ENCODE data around the gene PSORS1C1. TPM values are rescaled to one million over a fixed set of nuclear protein-coding genes. Genes with fewer than 3 reads are reported as not detected.

The PSORS1C1 gene
- total and polyA plus RNA-seq, 3 experiments from 2014 or later: not detected

DNA sequence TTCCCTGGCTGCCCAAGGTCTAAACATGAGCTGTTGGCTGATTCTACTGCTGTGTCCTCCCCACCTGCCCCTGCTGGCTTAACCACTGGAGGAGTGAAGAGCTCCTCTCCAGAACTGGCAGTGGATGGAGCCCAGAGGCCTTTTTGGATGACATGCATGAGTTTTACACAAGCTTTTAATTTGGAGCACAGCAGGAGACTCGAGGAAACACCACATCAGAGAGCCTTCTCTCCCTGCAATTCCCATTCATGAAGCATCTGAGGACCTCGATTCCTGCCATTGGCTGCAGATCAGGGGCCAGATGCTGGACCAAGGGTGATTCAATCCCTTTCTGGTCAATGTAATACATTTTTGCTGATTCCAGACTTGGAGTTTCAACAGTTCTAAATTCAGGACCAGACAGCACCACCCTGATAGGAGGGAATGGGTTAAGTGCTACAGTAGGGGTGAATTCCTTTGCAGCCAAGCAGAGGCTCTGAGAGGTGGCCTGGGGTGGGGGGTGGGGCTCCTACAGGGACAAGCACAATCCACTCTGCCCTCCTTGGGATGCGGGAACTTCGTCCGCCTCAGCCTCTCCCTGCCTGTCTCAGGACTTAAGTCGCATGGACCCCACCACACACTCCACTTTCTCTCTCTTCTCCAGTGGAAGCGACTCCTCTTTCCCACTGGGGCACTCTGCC, 599 bp upstream of the PSORS1C1 start:
- Mint-ChIP-seq H3K27me3 (peaks cover 30 to 49% of the 10 kb centered on the region in 2 donors), H3K36me3 (no peaks in the 10 kb centered on the region), H3K9me3 (no peaks in the 10 kb centered on the region), H3K27ac (peak overlapping the region in 1 of 8 donors; percentile 66), H3K4me1 (peaks cover 0 to 5% (median 3%) of the 10 kb centered on the region in 3 donors), H3K4me3 (no peak overlapping the region)
- Histone ChIP-seq H3K36me3 (ENCODE audit: insufficient read depth, low read length) (no peaks in the 10 kb centered on the region), H3K27ac (ENCODE audit: low read depth, low read length) (no peak overlapping the region), H3K27me3 (ENCODE audit: insufficient read depth, low read length, poor library complexity, severe bottlenecking) (no peaks in the 10 kb centered on the region), H3K4me3 (ENCODE audit: low read length) (no peak overlapping the region), H3K9me3 (ENCODE audit: low read length) (no peaks in the 10 kb centered on the region), H3K4me1 (ENCODE audit: insufficient read depth, low read length) (no peaks in the 10 kb centered on the region)
- ChIA-PET POLR2A (interaction anchor here (0.6 kb wide), 1 partner anchor 20 kb away, joined by 4 read pairs; no protein-coding TSS in a partner anchor), CTCF (interaction anchor here (1.3 to 2.0 kb wide), 2 partner anchors 15 to 27 kb away, joined by 3 to 6 read pairs; no protein-coding TSS in a partner anchor)
- DNase-seq: no peak

DNA sequence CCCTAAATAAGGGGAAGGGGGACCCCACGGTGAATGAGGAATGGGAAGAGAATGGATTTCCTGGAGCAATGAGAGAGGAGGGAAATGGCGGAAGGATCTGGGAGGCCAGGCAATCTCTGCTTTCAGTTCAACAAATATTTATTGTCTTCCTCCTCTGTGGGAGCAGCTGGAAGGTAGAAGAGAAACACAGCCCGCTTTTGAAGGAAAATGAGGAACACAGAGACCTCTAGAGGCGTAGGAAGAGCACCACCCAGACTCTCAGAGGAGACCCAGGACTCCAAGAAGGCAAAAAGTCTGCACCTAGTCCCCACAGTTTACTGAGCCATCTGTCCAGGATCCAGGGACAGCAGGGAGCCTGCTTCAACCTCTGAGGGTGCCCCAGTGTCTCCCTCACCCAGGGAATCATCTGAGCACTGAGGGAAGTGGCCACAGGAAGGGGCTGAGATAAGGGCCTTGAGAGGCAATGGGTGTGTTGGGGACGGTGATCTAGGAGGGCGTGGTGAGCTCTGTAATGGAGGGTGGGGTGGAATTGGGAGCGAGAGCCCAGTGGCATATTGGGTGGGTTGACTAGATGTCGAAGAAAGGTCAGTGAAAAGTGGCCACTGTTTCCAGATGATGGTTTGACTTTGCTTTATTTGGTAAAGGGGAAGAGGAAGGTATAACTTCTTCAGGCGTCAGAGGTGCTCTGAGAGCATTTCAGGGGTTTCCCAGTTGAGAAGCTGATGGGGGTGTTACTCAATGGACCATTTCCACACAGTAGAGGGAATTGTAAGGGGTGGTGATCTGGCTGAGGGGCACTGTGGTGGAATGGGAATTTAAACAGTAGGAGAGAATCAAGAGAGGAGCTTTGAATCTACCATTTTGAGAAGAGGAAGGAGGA, 610 bp downstream of the PSORS1C1 start:
- POLR2A ChIA-PET: interaction anchor here (0.6 kb wide), 2 partner anchors 21 to 23 kb away, joined by 3 to 4 read pairs; no protein-coding TSS in a partner anchor
- peaks cover 24 to 42% of the 10 kb centered on the region in 2 donors for H3K27me3 Mint-ChIP-seq
- H3K27ac Mint-ChIP-seq: peak overlapping the region in 4 of 8 donors; percentile 22 to 74 (median 50)
- Histone ChIP-seq H3K9me3 (ENCODE audit: low read length) (no peaks in the 10 kb centered on the region), H3K4me1 (ENCODE audit: insufficient read depth, low read length) (no peaks in the 10 kb centered on the region), H3K4me3 (ENCODE audit: low read length) (no peak overlapping the region), H3K27ac (ENCODE audit: low read depth, low read length) (no peak overlapping the region), H3K36me3 (ENCODE audit: insufficient read depth, low read length) (no peaks in the 10 kb centered on the region), H3K27me3 (ENCODE audit: insufficient read depth, low read length, poor library complexity, severe bottlenecking) (no peaks in the 10 kb centered on the region)
- H3K36me3 Mint-ChIP-seq: no peaks in the 10 kb centered on the region
- no peaks in the 10 kb centered on the region for H3K9me3 Mint-ChIP-seq
- CTCF ChIA-PET: interaction anchor here (1.3 to 2.3 kb wide), 3 partner anchors 11 to 28 kb away, joined by 3 to 9 read pairs (median 3); no protein-coding TSS in a partner anchor
- DNase-seq: peak in 1 of 5 donors; percentile 11
- H3K4me3 Mint-ChIP-seq: no peak overlapping the region
- peaks cover 0 to 5% (median 3%) of the 10 kb centered on the region in 3 donors for H3K4me1 Mint-ChIP-seq

- Histone ChIP-seq H3K4me3 (ENCODE audit: low read length) (no peak overlapping the region), H3K9me3 (ENCODE audit: low read length) (no peaks in the 10 kb centered on the region), H3K36me3 (ENCODE audit: insufficient read depth, low read length) (no peaks in the 10 kb centered on the region), H3K27ac (ENCODE audit: low read depth, low read length) (no peak overlapping the region), H3K4me1 (ENCODE audit: insufficient read depth, low read length) (no peaks in the 10 kb centered on the region), H3K27me3 (ENCODE audit: insufficient read depth, low read length, poor library complexity, severe bottlenecking) (no peaks in the 10 kb centered on the region)
- Mint-ChIP-seq H3K27me3 (peaks cover 25 to 35% of the 10 kb centered on the region in 2 donors), H3K4me3 (no peak overlapping the region), H3K27ac (no peak overlapping the region), H3K36me3 (no peaks in the 10 kb centered on the region), H3K4me1 (peaks cover 0 to 5% (median 3%) of the 10 kb centered on the region in 3 donors), H3K9me3 (no peaks in the 10 kb centered on the region)
- CTCF ChIA-PET: interaction anchor here (0.6 to 2.3 kb wide), 3 partner anchors 11 to 29 kb away, joined by 3 to 9 read pairs (median 3); no protein-coding TSS in a partner anchor
- POLR2A ChIA-PET: interaction anchor here (0.6 kb wide), 1 partner anchor 23 kb away, joined by 3 read pairs; no protein-coding TSS in a partner anchor
- no peak for DNase-seq
Measured at GRCh38 chr6:31115941-31116560, 1.5 kb downstream of the PSORS1C1 start.

GRCh38 chr6:31116661-31117385, 2.2 kb downstream of the PSORS1C1 start:
- no peaks in the 10 kb centered on the region for H3K9me3 Mint-ChIP-seq
- H3K36me3 ChIP-seq (ENCODE audit: insufficient read depth, low read length): no peaks in the 10 kb centered on the region
- POLR2A ChIA-PET: no interaction called here

GRCh38 chr6:31118178-31118577, 3.6 kb downstream of the PSORS1C1 start:
- no peaks in the 10 kb centered on the region for H3K9me3 ChIP-seq (ENCODE audit: low read length)
- no peak for DNase-seq
- no peaks in the 10 kb centered on the region for H3K36me3 ChIP-seq (ENCODE audit: insufficient read depth, low read length)
- H3K27ac Mint-ChIP-seq: no peak overlapping the region
- H3K9me3 Mint-ChIP-seq: no peaks in the 10 kb centered on the region
- no peaks in the 10 kb centered on the region for H3K4me1 ChIP-seq (ENCODE audit: insufficient read depth, low read length)
- H3K27me3 Mint-ChIP-seq: peaks cover 21 to 28% of the 10 kb centered on the region in 2 donors
- H3K4me1 Mint-ChIP-seq: peaks cover 0 to 5% (median 3%) of the 10 kb centered on the region in 3 donors
- ChIA-PET CTCF (interaction anchor here (0.7 to 1.1 kb wide), 2 partner anchors 249 to 655 kb away, joined by 3 to 4 read pairs; no protein-coding TSS in a partner anchor), POLR2A (no interaction called here)
- H3K36me3 Mint-ChIP-seq: no peaks in the 10 kb centered on the region
- no peak overlapping the region for H3K4me3 Mint-ChIP-seq
- H3K27ac ChIP-seq (ENCODE audit: low read depth, low read length): no peak overlapping the region
- H3K27me3 ChIP-seq (ENCODE audit: insufficient read depth, low read length, poor library complexity, severe bottlenecking): no peaks in the 10 kb centered on the region
- H3K4me3 ChIP-seq (ENCODE audit: low read length): no peak overlapping the region

More at GRCh38 chr6:31116661-31117385, 2.2 kb downstream of the PSORS1C1 start:
- Mint-ChIP-seq H3K27ac (peak overlapping the region in 3 of 8 donors; percentile 22 to 74 (median 24)), H3K27me3 (peaks cover 25 to 32% of the 10 kb centered on the region in 2 donors), H3K4me3 (no peak overlapping the region), H3K4me1 (peaks cover 0 to 5% (median 3%) of the 10 kb centered on the region in 3 donors), H3K36me3 (no peaks in the 10 kb centered on the region)
- no peaks in the 10 kb centered on the region for H3K27me3 ChIP-seq (ENCODE audit: insufficient read depth, low read length, poor library complexity, severe bottlenecking)
- H3K4me1 ChIP-seq (ENCODE audit: insufficient read depth, low read length): no peaks in the 10 kb centered on the region
- no peak overlapping the region for H3K27ac ChIP-seq (ENCODE audit: low read depth, low read length)
- CTCF ChIA-PET: interaction anchor here (0.8 to 2.3 kb wide), 2 partner anchors 10 to 37 kb away, joined by 3 to 9 read pairs; no protein-coding TSS in a partner anchor
- H3K4me3 ChIP-seq (ENCODE audit: low read length): no peak overlapping the region
- H3K9me3 ChIP-seq (ENCODE audit: low read length): no peaks in the 10 kb centered on the region
- DNase-seq: no peak

DNA sequence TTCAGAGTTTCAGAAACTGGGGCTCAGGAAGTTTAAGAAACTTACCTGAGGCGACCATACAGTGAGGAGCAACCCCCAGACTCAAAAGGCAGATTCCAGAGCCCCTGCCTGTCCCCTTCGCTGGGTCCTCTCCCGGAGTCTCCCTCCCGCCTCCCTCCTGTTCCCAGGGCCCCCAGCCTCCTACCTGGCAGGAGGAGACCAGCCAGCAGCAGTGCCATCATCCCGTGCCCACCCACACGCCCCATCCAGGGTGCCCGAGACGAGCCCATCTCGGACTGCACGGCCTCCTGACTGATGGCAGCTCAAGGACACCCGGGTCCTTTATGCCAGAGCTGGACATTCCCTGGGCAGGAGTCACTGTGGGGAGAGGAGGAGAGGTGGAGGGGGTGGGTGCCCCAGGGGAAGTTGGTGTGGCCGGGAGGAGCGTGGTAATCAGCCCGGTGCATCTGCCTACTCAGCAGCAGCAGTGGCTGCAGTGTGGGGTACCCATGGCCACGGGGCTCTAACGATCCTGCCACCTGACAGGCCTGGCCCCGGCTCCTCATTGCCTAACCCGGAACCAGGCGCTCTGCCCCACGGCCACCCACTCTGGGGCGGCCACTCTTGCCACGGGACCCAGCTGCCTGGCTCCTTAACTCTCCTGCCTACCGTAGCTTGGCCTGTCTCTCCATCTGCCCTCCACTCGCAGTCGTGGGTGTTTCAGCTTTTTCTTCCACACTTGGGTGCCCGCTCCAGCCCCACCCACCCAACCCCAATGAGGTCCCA, 5.7 kb downstream of the PSORS1C1 start, which contains the start of gene CDSN:
CDSN (minus strand) TSS at position 296 of the 765 bp plus-strand sequence; CDS start at position 269, 27 bp downstream.
- CTCF ChIA-PET: interaction anchor here (1.0 kb wide), 2 partner anchors 7 to 9 kb away, joined by 3 read pairs; no protein-coding TSS in a partner anchor
- H3K9me3 ChIP-seq (ENCODE audit: low read length): no peaks in the 10 kb centered on the region
- no peaks in the 10 kb centered on the region for H3K27me3 ChIP-seq (ENCODE audit: insufficient read depth, low read length, poor library complexity, severe bottlenecking)
- H3K4me1 ChIP-seq (ENCODE audit: insufficient read depth, low read length): no peaks in the 10 kb centered on the region
- no peak within 1 kb of the TSS for H3K27ac Mint-ChIP-seq
- peaks cover 0 to 3% (median 0%) of the 10 kb centered on the region in 3 donors for H3K4me1 Mint-ChIP-seq
- H3K36me3 ChIP-seq (ENCODE audit: insufficient read depth, low read length): no peaks in the 10 kb centered on the region
- H3K36me3 Mint-ChIP-seq: no peaks in the 10 kb centered on the region
- H3K27ac ChIP-seq (ENCODE audit: low read depth, low read length): no peak within 1 kb of the TSS
- POLR2A ChIA-PET: no interaction called here
- no peaks in the 10 kb centered on the region for H3K9me3 Mint-ChIP-seq
- no peak within 1 kb of the TSS for H3K4me3 ChIP-seq (ENCODE audit: low read length)
- no peak for DNase-seq
- no peak within 1 kb of the TSS for H3K4me3 Mint-ChIP-seq
- peaks cover 19 to 20% of the 10 kb centered on the region in 2 donors for H3K27me3 Mint-ChIP-seq

Data from CD8-positive, alpha-beta memory T cell (primary cell).